ENCODE measurements around the gene VTN. TPM values are rescaled to one million over a fixed set of nuclear protein-coding genes. Genes with fewer than 3 reads are reported as not detected.

VTN gene
- polyA plus RNA-seq, 2 of the 4 experiments (the other 2 are of a cell fraction), result 10.2 to 25.5 TPM

- TF ChIP-seq, protein P1, sequence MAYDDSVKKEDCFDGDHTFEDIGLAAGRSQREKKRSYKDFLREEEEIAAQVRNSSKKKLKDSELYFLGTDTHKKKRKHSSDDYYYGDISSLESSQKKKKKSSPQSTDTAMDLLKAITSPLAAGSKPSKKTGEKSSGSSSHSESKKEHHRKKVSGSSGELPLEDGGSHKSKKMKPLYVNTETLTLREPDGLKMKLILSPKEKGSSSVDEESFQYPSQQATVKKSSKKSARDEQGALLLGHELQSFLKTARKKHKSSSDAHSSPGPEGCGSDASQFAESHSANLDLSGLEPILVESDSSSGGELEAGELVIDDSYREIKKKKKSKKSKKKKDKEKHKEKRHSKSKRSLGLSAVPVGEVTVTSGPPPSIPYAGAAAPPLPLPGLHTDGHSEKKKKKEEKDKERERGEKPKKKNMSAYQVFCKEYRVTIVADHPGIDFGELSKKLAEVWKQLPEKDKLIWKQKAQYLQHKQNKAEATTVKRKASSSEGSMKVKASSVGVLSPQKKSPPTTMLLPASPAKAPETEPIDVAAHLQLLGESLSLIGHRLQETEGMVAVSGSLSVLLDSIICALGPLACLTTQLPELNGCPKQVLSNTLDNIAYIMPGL (CRISPR knock-in tag; IDR thresholded peaks at IDR 0.05; ENCODE audit: borderline replicate concordance), result no peak
- TF ChIP-seq NFE2L2 (conservative IDR thresholded peaks at IDR 0.05; ENCODE audit: low read length), result no peak
- TF ChIP-seq RNF2 (IDR thresholded peaks at IDR 0.05; ENCODE audit: borderline replicate concordance, low read depth), result no peak
- peak; percentile 93 for TF ChIP-seq POLR2A (IDR thresholded peaks at IDR 0.05; ENCODE audit: low read length)
- TF ChIP-seq EHF (CRISPR knock-in tag; IDR thresholded peaks at IDR 0.05), result no peak
- TF ChIP-seq, protein P2, sequence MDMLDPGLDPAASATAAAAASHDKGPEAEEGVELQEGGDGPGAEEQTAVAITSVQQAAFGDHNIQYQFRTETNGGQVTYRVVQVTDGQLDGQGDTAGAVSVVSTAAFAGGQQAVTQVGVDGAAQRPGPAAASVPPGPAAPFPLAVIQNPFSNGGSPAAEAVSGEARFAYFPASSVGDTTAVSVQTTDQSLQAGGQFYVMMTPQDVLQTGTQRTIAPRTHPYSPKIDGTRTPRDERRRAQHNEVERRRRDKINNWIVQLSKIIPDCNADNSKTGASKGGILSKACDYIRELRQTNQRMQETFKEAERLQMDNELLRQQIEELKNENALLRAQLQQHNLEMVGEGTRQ (IDR thresholded peaks at IDR 0.05), result peak; percentile 92
- no peak for TF ChIP-seq CHD2 (IDR thresholded peaks at IDR 0.05; ENCODE audit: low read length, partially characterized antibody)
- TF ChIP-seq ATOH8 (CRISPR knock-in tag; IDR thresholded peaks at IDR 0.05; ENCODE audit: low read depth), result no peak
- TF ChIP-seq JUN (IDR thresholded peaks at IDR 0.05), result peak; percentile 84 to 98
- TF ChIP-seq SMC3 (IDR thresholded peaks at IDR 0.05), result peak; percentile 39; the same call in 1 of the 3 replicates
- TF ChIP-seq ESRRA (IDR thresholded peaks at IDR 0.05; ENCODE audit: borderline replicate concordance, low read length), result no peak
- no peak for TF ChIP-seq CBX8 (IDR thresholded peaks at IDR 0.05)
- peak; percentile 81; the same call in 1 of the 2 replicates for TF ChIP-seq ELK1 (IDR thresholded peaks at IDR 0.05; ENCODE audit: low read depth, low read length)
- TF ChIP-seq CBX2 (IDR thresholded peaks at IDR 0.05; ENCODE audit: borderline replicate concordance, low read depth), result no peak
- peak; percentile 94; the same call in 2 of the 3 replicates for TF ChIP-seq BCL3 (IDR thresholded peaks at IDR 0.05)
- TF ChIP-seq EHMT2 (IDR thresholded peaks at IDR 0.05; ENCODE audit: low read depth), result no peak
- TF ChIP-seq HDAC2 (IDR thresholded peaks at IDR 0.05), result peak; percentile 95; the same call in 1 of the 2 replicates
- peak in 1 of 2 experiments; percentile 30; a peak in 1 of 5 replicates for TF ChIP-seq EP300 (IDR thresholded peaks at IDR 0.05)
- TF ChIP-seq CEBPB (IDR thresholded peaks at IDR 0.05), result no peak
- no peak for TF ChIP-seq RARB (CRISPR knock-in tag; IDR thresholded peaks at IDR 0.05)
- TF ChIP-seq PHF8 (IDR thresholded peaks at IDR 0.05; ENCODE audit: borderline replicate concordance, low read depth), result peak; percentile 97
- no peak for TF ChIP-seq ZSCAN20 (CRISPR knock-in tag; IDR thresholded peaks at IDR 0.05)
- TF ChIP-seq FOXS1 (CRISPR knock-in tag; IDR thresholded peaks at IDR 0.05), result no peak
- TF ChIP-seq POLR2AphosphoS2 (conservative IDR thresholded peaks at IDR 0.05; ENCODE audit: low read length), result no peak
- peak in 1 of 2 experiments; percentile 51; a peak in 3 of 5 replicates for TF ChIP-seq RAD21 (conservative IDR thresholded peaks at IDR 0.05 in 1 of 2, IDR thresholded peaks at IDR 0.05 in 1 of 2)
- TF ChIP-seq PBX3 (IDR thresholded peaks at IDR 0.05), result no peak
- peak; percentile 70 for TF ChIP-seq MAX (IDR thresholded peaks at IDR 0.05)
Observed at GRCh38 chr17:28357061-28357900, 12.8 kb downstream of the VTN start, which contains the start of gene POLDIP2 (continued).

Measured in A549 (cell line).